Heart left ventricle (tissue), 16 donors: ENCODE measurements around the gene ARHGAP10. TPM values are rescaled to one million over a fixed set of nuclear protein-coding genes. Genes with fewer than 3 reads are reported as not detected.

ENCODE experiments used
- ATAC-seq, 4 donors: fragments of 200-7000 bp; cut with Tn5 transposase; one replicate each; pipeline ENCODE4 v1.9.1; 2020 to 2022; ENCODE audit warnings: moderate library complexity in 4 of 4, mild to moderate bottlenecking in 3 of 4, moderate number of reproducible peaks in 1 of 4
- DNase-seq, 5 donors: peaks; one replicate each; pipeline ENCODE4 v3.0.0-alpha.2; 2020
- H3K27ac ChIP-seq, 12 donors: fragments of 200-600 bp; sonication (generic) in 4 of 12; one replicate each; pipeline versions ENCODE4 v1.5.0 to v1.8.0; 2016 to 2022; ENCODE audit warnings: mild to moderate bottlenecking in 2 of 12
- H3K27me3 ChIP-seq, 9 donors: fragments of 200-600 bp; sonication (generic) in 2 of 9; one replicate each; pipeline versions ENCODE4 v1.5.1 to v1.8.0; 2016 to 2022; ENCODE audit warnings: mild to moderate bottlenecking in 3 of 9
- H3K36me3 ChIP-seq, 9 donors: fragments of 200-600 bp; sonication (generic) in 2 of 9; one replicate each; pipeline versions ENCODE4 v1.5.0 to v1.8.0; 2018 to 2022; ENCODE audit warnings: mild to moderate bottlenecking in 2 of 9
- H3K4me1 ChIP-seq, 12 donors: fragments of 200-600 bp; sonication (generic) in 4 of 12; one replicate each; pipeline versions ENCODE4 v1.5.0 to v1.8.0; 2016 to 2022; ENCODE audit warnings: mild to moderate bottlenecking in 3 of 12
- H3K4me3 ChIP-seq, 12 donors: fragments of 200-600 bp; sonication (generic) in 4 of 12; one replicate each; pipeline versions ENCODE4 v1.5.0 to v1.8.0; 2017 to 2022; ENCODE audit warnings: mild to moderate bottlenecking in 9 of 12, moderate library complexity in 4 of 12
- H3K9me3 ChIP-seq, 12 donors: fragments of 200-600 bp; sonication (generic) in 4 of 12; one replicate each; pipeline versions ENCODE4 v1.5.0 to v1.8.0; 2016 to 2022; ENCODE audit warnings: mild to moderate bottlenecking in 1 of 12
- CTCF ChIP-seq, 12 donors: fragments of 200-600 bp; sonication (generic) in 4 of 12; IDR thresholded peaks; one replicate each; pipeline versions ENCODE4 v1.5.0 to v1.8.0; 2018 to 2022; ENCODE audit warnings: antibody characterized with exemption in 12 of 12, mild to moderate bottlenecking in 5 of 12
- POLR2A ChIP-seq, 2 donors: fragments of 450-650 bp; IDR thresholded peaks; one replicate each; pipeline ENCODE4 v1.6.1; 2017; ENCODE audit warnings: antibody characterized with exemption in 2 of 2, mild to moderate bottlenecking in 2 of 2, moderate library complexity in 2 of 2
- WGBS, 4 donors: extraction: QIAGEN DNeasy Blood & Tissue Kit in 2 of 4; methylation state at CpG; one replicate each; pipeline versions ENCODE4 v1.1.5 to v1.1.7; 2013 to 2018; 5-methylcytosine and 5-hydroxymethylcytosine counted together
- intact Hi-C, 10 donors: fragments of 100-400 bp; cut with DNase I; formaldehyde crosslinking; loops; one replicate each; pipeline versions ENCODE4 v1.11.1 to v1.14.2; 2022
- polyA plus RNA-seq, 2 donors: library from polyadenylated mRNA; stranded (reverse); fragments of 200-250 nt; gene quantifications; one replicate each; pipeline ENCODE4 v1.2.3, GENCODE V29; 2013
- total RNA-seq, 9 donors: library from RNA; depleted of rRNA in 2 of 9; stranded (reverse); fragments of >200 nt in 2 of 9; fragmentation: NEBNext Ultra II Directional in 3 of 9; extraction: Animal tissue kit (Norgen Biotek cat#: 25700) in 3 of 9; gene quantifications; one replicate each; pipeline versions ENCODE4 v1.1.0 to v1.2.4, GENCODE V29; 2016 to 2023
- donor health status: ischemic (EF 13 %, LVEDD 7.1; RV severe dilation, severe dysfunction).
- donor health status: healthy with polysubstance abuse.
- donor health status: DM: no; HTN: yes; CAD: no.
- donor health status: DM: no; HTN: no; CAD: no.
- donor health status: ischemic (EF 25% LVEDD 6.9; RV normal size, moderate dysfunction).
- donor health status: ischemic (EF 25% LVEDD 5.7; RV mildly dilated, moderate dysfunction).
- donor health status: healthy.
- donor health status: DM: yes; HTN: yes; CAD: no.
- donor health status: ischemic (EF 35%, LVEDD 5.7; RV mildly dilated, moderate dysfunction).
- donor health status: nonischemic (EF 11% LVEDD 7.7; RV severe dilation, severe dysfunction).
- donor health status: DM: yes; HTN: yes; CAD: no.
- donor health status: PGD.
- donor health status: ischemic (EF 29% LVEDD 5.4; RV normal size, mild dysfunction).
- donor health status: nonischemic (EF 23%, LVEDD 6.1; RV moderate dilation, normal function).

Gene ARHGAP10
- total and polyA plus RNA-seq, 11 donors = 30.6 to 73.7 (median 51.7) TPM

- Histone ChIP-seq H3K36me3 (peaks cover 0 to 27% (median 8%) of the 10 kb centered on the region in 9 donors), H3K9me3 (no peaks in the 10 kb centered on the region), H3K4me3 (no peak overlapping the region), H3K27me3 (no peaks in the 10 kb centered on the region), H3K27ac (no peak overlapping the region), H3K4me1 (peaks cover 0 to 32% (median 19%) of the 10 kb centered on the region in 12 donors)
- DNase-seq = no peak
- intact Hi-C loops = no loop called here
- TF ChIP-seq CTCF (IDR thresholded peaks at IDR 0.05) = no peak
- TF ChIP-seq POLR2A (IDR thresholded peaks at IDR 0.05) = no peak
- WGBS, 4 donors = 97% methylated on average over 5 of the region's 5 CpGs
- no peak for ATAC-seq
These were observed 229.1 kb downstream of the ARHGAP10 start for GRCh38 chr4:147960971-147961370.

GRCh38 chr4:147963839-147964238 is 232.0 kb downstream of the ARHGAP10 start:
- 67 to 85% (median 81%) methylated on average over 10 of the region's 10 CpGs for WGBS, 4 donors
- TF ChIP-seq CTCF (IDR thresholded peaks at IDR 0.05) = no peak
- TF ChIP-seq POLR2A (IDR thresholded peaks at IDR 0.05) = no peak
- peak in 1 of 5 donors; percentile 37 for DNase-seq
- no peaks in the 10 kb centered on the region for H3K9me3 ChIP-seq
- intact Hi-C loops = no loop called here
- H3K4me1 ChIP-seq = peaks cover 0 to 7% (median under 1%) of the 10 kb centered on the region in 12 donors
- H3K36me3 ChIP-seq = peaks cover 0 to 45% (median 16%) of the 10 kb centered on the region in 9 donors
- H3K27ac ChIP-seq = peak overlapping the region in 1 of 12 donors; percentile 26
- H3K27me3 ChIP-seq = no peaks in the 10 kb centered on the region
- ATAC-seq = peak in 3 of 4 donors; percentile 48 to 59 (median 55)
- H3K4me3 ChIP-seq = no peak overlapping the region

GRCh38 chr4:147964266-147964880 is 232.5 kb downstream of the ARHGAP10 start:
- intact Hi-C loops = no loop called here
- peaks cover 0 to 12% (median under 1%) of the 10 kb centered on the region in 12 donors for H3K4me1 ChIP-seq
- H3K36me3 ChIP-seq = peaks cover 0 to 45% (median 16%) of the 10 kb centered on the region in 9 donors
- peak in 1 of 4 donors; percentile 18 for ATAC-seq
- no peaks in the 10 kb centered on the region for H3K9me3 ChIP-seq
- no peak for DNase-seq
- H3K27ac ChIP-seq = peak overlapping the region in 1 of 12 donors; percentile 26
- TF ChIP-seq CTCF (IDR thresholded peaks at IDR 0.05) (no peak), POLR2A (IDR thresholded peaks at IDR 0.05) (no peak)
- H3K4me3 ChIP-seq = no peak overlapping the region
- 72 to 82% (median 80%) methylated on average over 14 of the region's 14 CpGs for WGBS, 4 donors
- H3K27me3 ChIP-seq = no peaks in the 10 kb centered on the region

GRCh38 chr4:147965056-147965455 is 233.2 kb downstream of the ARHGAP10 start:
- no peaks in the 10 kb centered on the region for H3K9me3 ChIP-seq
- H3K4me1 ChIP-seq = peaks cover 0 to 19% (median 2%) of the 10 kb centered on the region in 12 donors
- intact Hi-C loops = no loop called here
- no peak overlapping the region for H3K4me3 ChIP-seq
- TF ChIP-seq POLR2A (IDR thresholded peaks at IDR 0.05) (no peak), CTCF (IDR thresholded peaks at IDR 0.05) (no peak)
- WGBS, 4 donors = 72 to 82% (median 77%) methylated on average over 3 of the region's 3 CpGs
- H3K27me3 ChIP-seq = no peaks in the 10 kb centered on the region
- DNase-seq (no peak), ATAC-seq (no peak)
- no peak overlapping the region for H3K27ac ChIP-seq
- peaks cover 0 to 45% (median 16%) of the 10 kb centered on the region in 9 donors for H3K36me3 ChIP-seq
